Measurements from ENCODE around the gene BIN1. TPM values are rescaled to one million over a fixed set of nuclear protein-coding genes. Genes with fewer than 3 reads are reported as not detected.
"Not testable (repeated sequence)": the region's sequence is repeated elsewhere in the genome, so short reads cannot be mapped to it uniquely, and the experiment has no call there.

The BIN1 gene
- total RNA-seq, 1 experiment from 2014 or later: 26.0 TPM

DNA sequence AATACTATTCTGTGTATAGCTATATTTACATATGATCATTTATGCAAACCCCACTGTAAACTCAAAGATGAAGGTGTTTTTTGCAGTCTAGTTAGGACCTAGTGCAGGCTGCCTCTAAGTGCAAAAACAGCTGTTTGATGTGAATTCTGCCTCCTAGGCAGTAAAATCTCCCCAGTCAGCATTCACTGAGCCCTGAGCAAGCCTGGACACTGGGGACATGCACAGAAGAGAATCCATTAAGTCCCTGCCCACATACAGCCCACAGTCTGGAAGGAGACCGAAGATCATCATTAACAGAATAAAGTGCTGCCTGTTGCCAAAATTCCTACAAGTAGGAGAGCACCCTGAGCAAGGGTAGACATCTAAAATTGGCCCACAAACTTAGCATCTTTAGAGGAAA is 14.4 kb upstream of the BIN1 start:
- Histone ChIP-seq H3K36me3 (replicated peaks; ENCODE audit: control insufficient read depth, insufficient read depth, low read length) (no peaks in the 10 kb centered on the region), H3K27me3 (ENCODE audit: control insufficient read depth, insufficient read depth, low read length) (no peaks in the 10 kb centered on the region), H3K4me3 (ENCODE audit: insufficient read depth, low read depth, low read length) (no peak overlapping the region)
- DNase-seq: no peak

DNA sequence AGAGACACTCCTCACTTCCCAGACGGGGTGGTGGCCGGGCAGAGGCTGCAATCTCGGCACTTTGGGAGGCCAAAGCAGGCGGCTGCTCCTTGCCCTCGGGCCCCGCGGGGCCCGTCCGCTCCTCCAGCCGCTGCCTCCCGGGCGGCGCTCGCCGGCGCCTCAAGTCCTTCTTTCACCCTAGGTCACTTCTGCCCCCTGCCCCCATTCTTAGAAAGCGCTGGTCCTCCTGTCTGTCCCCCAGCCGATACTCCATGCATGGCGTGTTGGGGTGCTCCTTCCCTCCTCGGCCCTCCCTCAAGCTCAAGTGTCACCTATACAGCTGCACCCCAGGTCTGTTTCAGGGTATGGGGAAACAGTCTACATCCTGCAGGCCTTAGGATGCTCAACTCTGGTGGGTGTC is 13.5 kb upstream of the BIN1 start:
- H3K36me3 ChIP-seq (replicated peaks; ENCODE audit: control insufficient read depth, insufficient read depth, low read length); H3K4me3 ChIP-seq (ENCODE audit: insufficient read depth, low read depth, low read length); H3K27me3 ChIP-seq (ENCODE audit: control insufficient read depth, insufficient read depth, low read length); DNase-seq: not testable (repeated sequence)

- no peak overlapping the region for H3K4me3 ChIP-seq (ENCODE audit: insufficient read depth, low read depth, low read length)
- no peak for DNase-seq
- no peaks in the 10 kb centered on the region for H3K36me3 ChIP-seq (replicated peaks; ENCODE audit: control insufficient read depth, insufficient read depth, low read length)
- H3K27me3 ChIP-seq (ENCODE audit: control insufficient read depth, insufficient read depth, low read length): no peaks in the 10 kb centered on the region
Measured at GRCh38 chr2:127118467-127118866, 11.5 kb upstream of the BIN1 start.

GRCh38 chr2:127118038-127118437 is 11.1 kb upstream of the BIN1 start:
- Histone ChIP-seq H3K36me3 (replicated peaks; ENCODE audit: control insufficient read depth, insufficient read depth, low read length) (no peaks in the 10 kb centered on the region), H3K27me3 (ENCODE audit: control insufficient read depth, insufficient read depth, low read length) (no peaks in the 10 kb centered on the region), H3K4me3 (ENCODE audit: insufficient read depth, low read depth, low read length) (no peak overlapping the region)
- no peak for DNase-seq

GRCh38 chr2:127117603-127118002 is 10.6 kb upstream of the BIN1 start:
- peak; percentile 27 for DNase-seq
- no peaks in the 10 kb centered on the region for H3K36me3 ChIP-seq (replicated peaks; ENCODE audit: control insufficient read depth, insufficient read depth, low read length)
- no peaks in the 10 kb centered on the region for H3K27me3 ChIP-seq (ENCODE audit: control insufficient read depth, insufficient read depth, low read length)
- H3K4me3 ChIP-seq (ENCODE audit: insufficient read depth, low read depth, low read length): no peak overlapping the region

GRCh38 chr2:127115471-127116199 is 8.7 kb upstream of the BIN1 start:
- H3K27me3 ChIP-seq (ENCODE audit: control insufficient read depth, insufficient read depth, low read length): no peaks in the 10 kb centered on the region
- DNase-seq: no peak
- H3K36me3 ChIP-seq (replicated peaks; ENCODE audit: control insufficient read depth, insufficient read depth, low read length): no peaks in the 10 kb centered on the region
- no peak overlapping the region for H3K4me3 ChIP-seq (ENCODE audit: insufficient read depth, low read depth, low read length)

DNA sequence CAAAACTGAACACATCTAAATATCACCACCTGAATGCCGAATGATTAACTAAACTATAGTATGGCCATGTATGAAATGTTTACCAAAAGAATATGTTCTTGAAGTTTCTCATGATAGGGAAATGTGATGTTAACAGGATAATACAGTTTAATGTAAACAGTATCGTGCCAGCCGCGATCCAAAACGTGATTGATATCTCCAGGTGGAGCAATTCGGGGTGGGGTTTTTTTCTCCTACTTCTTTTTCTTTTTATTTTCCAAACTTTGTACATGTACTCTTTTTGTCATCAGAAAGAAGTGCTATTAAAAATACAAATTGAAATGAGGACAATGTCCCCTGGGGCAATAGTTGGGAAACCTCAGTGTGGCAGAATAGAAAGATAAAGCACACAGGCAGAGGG is 4.0 kb upstream of the BIN1 start:
- no peak for DNase-seq
- Histone ChIP-seq H3K27me3 (ENCODE audit: control insufficient read depth, insufficient read depth, low read length) (peaks cover 11% of the 10 kb centered on the region), H3K36me3 (replicated peaks; ENCODE audit: control insufficient read depth, insufficient read depth, low read length) (no peaks in the 10 kb centered on the region), H3K4me3 (ENCODE audit: insufficient read depth, low read depth, low read length) (no peak overlapping the region)

GRCh38 chr2:127108090-127108523 is 1.2 kb upstream of the BIN1 start:
- Histone ChIP-seq H3K36me3 (replicated peaks; ENCODE audit: control insufficient read depth, insufficient read depth, low read length) (no peaks in the 10 kb centered on the region), H3K27me3 (ENCODE audit: control insufficient read depth, insufficient read depth, low read length) (peaks cover 16% of the 10 kb centered on the region), H3K4me3 (ENCODE audit: insufficient read depth, low read depth, low read length) (no peak overlapping the region)
- DNase-seq: peak; percentile 19

- DNase-seq: peak; percentile 71
- H3K36me3 ChIP-seq (replicated peaks; ENCODE audit: control insufficient read depth, insufficient read depth, low read length): no peaks in the 10 kb centered on the region
- H3K4me3 ChIP-seq (ENCODE audit: insufficient read depth, low read depth, low read length): peak overlapping the region; percentile 65
- peaks cover 16% of the 10 kb centered on the region for H3K27me3 ChIP-seq (ENCODE audit: control insufficient read depth, insufficient read depth, low read length)
Measured at GRCh38 chr2:127107622-127107999, 657 bp upstream of the BIN1 start.

DNA sequence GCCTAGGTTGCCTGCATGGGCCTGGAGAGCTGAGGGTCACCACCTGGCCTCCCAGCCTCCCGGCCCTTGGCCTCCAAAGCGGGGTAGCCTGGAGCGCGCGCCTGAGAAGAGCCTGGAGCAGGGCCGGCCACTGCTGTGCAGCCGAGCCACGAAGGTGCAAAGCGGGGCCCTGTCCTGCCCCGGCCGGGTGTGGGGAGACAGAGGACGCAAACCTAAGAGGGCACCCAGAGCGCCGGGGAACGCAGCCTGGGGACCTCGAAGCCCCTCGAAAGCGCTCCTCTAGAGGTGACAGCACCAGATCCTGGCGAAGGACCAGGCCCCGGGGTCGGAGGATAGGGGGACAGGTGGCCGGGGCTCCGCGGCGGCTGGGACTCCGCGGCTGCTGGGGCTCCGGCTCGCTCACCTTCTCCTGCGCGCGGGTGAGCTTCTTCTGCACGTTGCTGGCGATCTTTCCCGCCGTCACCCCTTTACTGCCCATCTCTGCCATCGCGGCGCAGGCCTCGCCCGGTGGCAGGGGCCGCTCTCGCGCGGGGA is 430 bp downstream of the BIN1 start:
- peaks cover 16% of the 10 kb centered on the region for H3K27me3 ChIP-seq (ENCODE audit: control insufficient read depth, insufficient read depth, low read length)
- H3K4me3 ChIP-seq (ENCODE audit: insufficient read depth, low read depth, low read length): peak overlapping the region; percentile 65
- no peaks in the 10 kb centered on the region for H3K36me3 ChIP-seq (replicated peaks; ENCODE audit: control insufficient read depth, insufficient read depth, low read length)
- no peak for DNase-seq

DNA sequence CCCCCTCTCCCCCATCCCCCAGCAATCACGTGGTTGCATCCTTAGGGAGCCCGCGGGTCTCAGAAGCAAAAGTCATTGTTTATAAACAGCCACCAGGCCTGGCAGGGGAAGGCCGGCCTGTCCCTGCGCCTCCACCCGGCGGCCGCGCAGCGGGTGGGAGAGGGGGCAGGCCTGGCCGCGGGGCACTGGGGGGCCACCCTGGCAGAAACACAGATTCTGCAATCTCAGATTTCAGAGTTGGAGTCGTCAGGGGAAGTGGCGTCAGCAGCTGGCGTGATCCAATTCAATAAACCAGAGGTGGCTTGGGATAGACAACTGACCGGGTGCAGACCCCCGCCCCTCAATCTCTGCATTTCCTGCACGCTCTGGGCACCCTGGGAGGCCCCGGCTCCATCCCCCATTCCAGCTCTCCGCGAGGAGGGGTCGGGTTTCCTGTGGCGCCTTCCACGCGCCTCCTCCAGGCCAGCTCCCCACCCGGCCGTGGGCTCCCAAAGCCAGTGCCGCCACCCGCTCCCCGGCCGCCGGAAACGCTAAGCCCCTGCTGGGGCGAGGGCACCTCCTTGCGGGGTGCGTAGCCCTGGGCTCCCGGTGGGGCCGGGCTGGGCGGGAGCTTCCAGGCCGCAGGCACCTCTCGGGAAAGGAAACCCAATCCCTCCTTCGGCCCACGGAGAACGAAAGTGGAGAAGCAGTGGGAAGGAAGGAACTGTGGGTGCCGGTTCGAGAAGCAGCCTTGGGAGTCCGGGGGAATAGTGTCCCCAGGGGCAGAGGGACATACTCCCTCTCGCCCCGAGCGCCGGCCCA is 1.1 kb downstream of the BIN1 start:
- H3K27me3 ChIP-seq (ENCODE audit: control insufficient read depth, insufficient read depth, low read length): peaks cover 16% of the 10 kb centered on the region
- peak; percentile 87 for DNase-seq
- H3K36me3 ChIP-seq (replicated peaks; ENCODE audit: control insufficient read depth, insufficient read depth, low read length): no peaks in the 10 kb centered on the region
- peak overlapping the region; percentile 65 for H3K4me3 ChIP-seq (ENCODE audit: insufficient read depth, low read depth, low read length)

GRCh38 chr2:127104881-127105655 is 1.9 kb downstream of the BIN1 start:
- Histone ChIP-seq H3K4me3 (ENCODE audit: insufficient read depth, low read depth, low read length) (peak overlapping the region; percentile 65), H3K36me3 (replicated peaks; ENCODE audit: control insufficient read depth, insufficient read depth, low read length) (no peaks in the 10 kb centered on the region), H3K27me3 (ENCODE audit: control insufficient read depth, insufficient read depth, low read length) (peaks cover 16% of the 10 kb centered on the region)
- peak; percentile 81 for DNase-seq

GRCh38 chr2:127104166-127104660 is 2.7 kb downstream of the BIN1 start:
- Histone ChIP-seq H3K36me3 (replicated peaks; ENCODE audit: control insufficient read depth, insufficient read depth, low read length) (no peaks in the 10 kb centered on the region), H3K27me3 (ENCODE audit: control insufficient read depth, insufficient read depth, low read length) (peaks cover 16% of the 10 kb centered on the region), H3K4me3 (ENCODE audit: insufficient read depth, low read depth, low read length) (no peak overlapping the region)
- DNase-seq: peak; percentile 35

Measured in H7 (cell line).